A673 (cell line): Measurements from ENCODE around the gene KPNA5.

Source experiments
- CTCF ChIP-seq: fragments of 300-800, 200-600 bp; sonication (generic); conservative IDR thresholded peaks from 2 replicates; pipeline ENCODE4 v1.5.1; 2017; ENCODE audit warnings: low read depth, mild to moderate bottlenecking, antibody characterized with exemption, low read length, moderate library complexity, mixed read lengths
- EZH2 ChIP-seq: fragments of 200-600 bp; sonication (generic); IDR thresholded peaks from 2 replicates; pipeline ENCODE4 v1.6.1; 2017; ENCODE audit warnings: borderline replicate concordance, low read depth, mild to moderate bottlenecking, mixed read lengths, antibody characterized with exemption, low read length; ENCODE audit not compliant: poor library complexity, severe bottlenecking

GRCh38 chr6:116772450-116772849 lies 91.4 kb downstream of the KPNA5 start:
- TF ChIP-seq CTCF (no peak), EZH2 (no peak)
